Lower leg skin (tissue), 4 donors: ENCODE results near the gene KCNS1. TPM values are rescaled to one million over a fixed set of nuclear protein-coding genes. Genes with fewer than 3 reads are reported as not detected.

Source experiments
- DNase-seq, 2 donors: peaks; one replicate each; pipeline ENCODE4 v3.0.0-alpha.2; 2019; ENCODE audit warnings: low spot score in 2 of 2
- H3K4me3 ChIP-seq: fragments of 200-600 bp; sonication (generic); 2 replicates; pipeline ENCODE4 v1.5.1; 2017; ENCODE audit warnings: mild to moderate bottlenecking, low read depth; ENCODE audit not compliant: poor library complexity, severe bottlenecking
- POLR2A ChIP-seq, 2 donors: fragments of 450-650 bp; IDR thresholded peaks; one replicate each; pipeline ENCODE4 v1.6.1; 2016 to 2017; ENCODE audit warnings: antibody characterized with exemption in 2 of 2, mild to moderate bottlenecking in 1 of 2, moderate library complexity in 1 of 2
- WGBS, 2 donors: methylation state at CpG; one replicate each; pipeline ENCODE4 v1.1.5; 2018; 5-methylcytosine and 5-hydroxymethylcytosine counted together
- intact Hi-C: fragments of 100-400 bp; cut with DNase I; formaldehyde crosslinking; loops from one replicate; pipeline ENCODE4 v1.15.0; 2023; ENCODE audit warnings: low total_unique reads
- total RNA-seq, 4 donors: library from RNA; depleted of rRNA; stranded (reverse); fragments of >200 nt; gene quantifications; one replicate each; pipeline ENCODE4 v1.1.0, GENCODE V29; 2016
- TF ChIP-seq, protein P1 (sequence below), 3 donors: fragments of 450-650 bp; IDR thresholded peaks; one replicate each; pipeline ENCODE4 v1.5.1; 2016; ENCODE audit warnings: antibody characterized with exemption in 3 of 3, mild to moderate bottlenecking in 3 of 3, moderate library complexity in 2 of 3

KCNS1 gene
- total RNA-seq, 4 donors from 2014 or later: 0.84 to 2.3 (median 1.3) TPM

DNA sequence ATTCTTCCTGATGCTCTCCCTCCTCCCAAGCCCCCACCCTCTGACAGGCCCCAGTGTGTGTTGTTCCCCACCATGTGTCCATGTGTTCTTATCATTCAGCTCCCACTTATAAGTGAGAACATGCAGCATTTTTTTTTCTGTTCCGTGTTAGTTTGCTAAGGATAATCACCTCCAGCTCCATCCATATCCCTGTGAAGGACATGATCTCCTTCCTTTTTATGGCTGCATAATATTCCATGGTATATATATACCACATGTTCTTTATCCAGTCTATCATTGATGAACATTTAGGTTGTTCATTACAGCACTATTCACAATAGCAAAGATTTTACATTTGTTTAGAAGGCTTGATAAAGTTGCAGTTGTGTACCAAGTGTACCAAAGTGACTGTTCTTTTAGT is 57.9 kb downstream of the KCNS1 start:
- TF ChIP-seq, protein P1, sequence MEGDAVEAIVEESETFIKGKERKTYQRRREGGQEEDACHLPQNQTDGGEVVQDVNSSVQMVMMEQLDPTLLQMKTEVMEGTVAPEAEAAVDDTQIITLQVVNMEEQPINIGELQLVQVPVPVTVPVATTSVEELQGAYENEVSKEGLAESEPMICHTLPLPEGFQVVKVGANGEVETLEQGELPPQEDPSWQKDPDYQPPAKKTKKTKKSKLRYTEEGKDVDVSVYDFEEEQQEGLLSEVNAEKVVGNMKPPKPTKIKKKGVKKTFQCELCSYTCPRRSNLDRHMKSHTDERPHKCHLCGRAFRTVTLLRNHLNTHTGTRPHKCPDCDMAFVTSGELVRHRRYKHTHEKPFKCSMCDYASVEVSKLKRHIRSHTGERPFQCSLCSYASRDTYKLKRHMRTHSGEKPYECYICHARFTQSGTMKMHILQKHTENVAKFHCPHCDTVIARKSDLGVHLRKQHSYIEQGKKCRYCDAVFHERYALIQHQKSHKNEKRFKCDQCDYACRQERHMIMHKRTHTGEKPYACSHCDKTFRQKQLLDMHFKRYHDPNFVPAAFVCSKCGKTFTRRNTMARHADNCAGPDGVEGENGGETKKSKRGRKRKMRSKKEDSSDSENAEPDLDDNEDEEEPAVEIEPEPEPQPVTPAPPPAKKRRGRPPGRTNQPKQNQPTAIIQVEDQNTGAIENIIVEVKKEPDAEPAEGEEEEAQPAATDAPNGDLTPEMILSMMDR (IDR thresholded peaks at IDR 0.05): no peak
- no peak for TF ChIP-seq POLR2A (IDR thresholded peaks at IDR 0.05)
- no peak for DNase-seq
- no peak overlapping the region for H3K4me3 ChIP-seq
- WGBS, 2 donors: 95% methylated on average over 1 of the region's 1 CpG
- intact Hi-C loops: loop anchor here (5.0 to 10.0 kb wide), 2 partner anchors 52 to 269 kb away; no protein-coding TSS in a partner anchor

Other genes starting within 250 kb of the KCNS1 start
- 100 to 1,000 TPM in 2 of 4 donors, 10 to 100 TPM in 2; 78.5 to 133 (median 105) TPM for gene YWHAB, start 215.4 kb downstream of the KCNS1 start, total RNA-seq
- gene PABPC1L, start 191.1 kb downstream of the KCNS1 start, total RNA-seq: 10 to 100 TPM in 2 of 4 donors, 1 to 10 TPM in 2; 7.0 to 30.2 (median 9.6) TPM
- 10 to 100 TPM in 3 of 4 donors, 1 to 10 TPM in 1; 9.8 to 19.5 (median 12.4) TPM for gene TOMM34, start 140.7 kb downstream of the KCNS1 start, total RNA-seq
- 10 to 100 TPM; 27.0 to 37.4 (median 28.2) TPM for gene STK4, start 134.6 kb downstream of the KCNS1 start, total RNA-seq
- 100 to 1,000 TPM; 340 to 533 (median 389) TPM for gene WFDC5, start 14.0 kb upstream of the KCNS1 start, total RNA-seq
- gene WFDC12, start 23.3 kb upstream of the KCNS1 start, total RNA-seq: 10 to 100 TPM in 2 of 4 donors, 1 to 10 TPM in 2; 5.0 to 13.5 (median 9.4) TPM
- gene PI3, start 73.8 kb upstream of the KCNS1 start, total RNA-seq: 10 to 100 TPM in 1 of 4 donors, 1 to 10 TPM in 2, under 1 TPM in 1; 0.76 to 62.6 (median 5.2) TPM
- under 1 TPM in 1 of 4 donors, not detected in 3; 0.34 TPM for gene SEMG1, start 105.9 kb upstream of the KCNS1 start, total RNA-seq
- not detected for gene SEMG2, start 120.2 kb upstream of the KCNS1 start, total RNA-seq
- 100 to 1,000 TPM; 206 to 584 (median 292) TPM for gene SLPI, start 153.4 kb upstream of the KCNS1 start, total RNA-seq
- gene RBPJL, start 205.7 kb upstream of the KCNS1 start, total RNA-seq: not detected
- 1 to 10 TPM in 2 of 4 donors, under 1 TPM in 2; 0.61 to 4.5 (median 1.8) TPM for gene MATN4, start 207.2 kb upstream of the KCNS1 start, total RNA-seq
- gene SDC4, start 247.3 kb upstream of the KCNS1 start, total RNA-seq: 100 to 1,000 TPM; 226 to 317 (median 278) TPM